ENCODE results near the gene ADAMTSL2.

GRCh38 chr9:133584167-133584558 lies 49.7 kb downstream of the ADAMTSL2 start:
- TF ChIP-seq POLR2A (IDR thresholded peaks at IDR 0.05) (no peak), CTCF (IDR thresholded peaks at IDR 0.05) (no peak)
